ENCODE measurements around the gene PLCL1. TPM values are rescaled to one million over a fixed set of nuclear protein-coding genes. Genes with fewer than 3 reads are reported as not detected.

PLCL1 gene
- total RNA-seq, 3 donors from 2014 or later (not counting 1 experiment from before 2014, with no cell fraction given): 0.86 to 2.8 (median 1.1) TPM

DNA sequence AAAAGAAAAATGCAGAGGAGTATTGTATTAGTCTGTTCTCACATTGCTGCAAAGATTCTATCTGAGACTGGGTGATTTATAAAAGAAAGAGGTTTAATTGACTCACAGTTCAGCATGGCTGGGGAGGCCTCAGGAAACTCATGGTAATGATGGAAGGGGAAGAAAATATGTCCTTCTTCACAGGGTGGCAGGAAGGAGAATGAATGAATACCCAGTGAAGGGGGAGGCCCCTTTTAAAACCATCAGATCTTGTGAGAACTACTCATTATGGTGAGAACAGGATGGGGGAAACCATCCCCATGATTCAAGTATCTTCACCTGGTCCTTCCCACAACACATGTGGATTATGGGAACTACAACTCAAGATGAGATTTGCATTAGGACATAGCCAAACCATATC, 9.1 kb upstream of the PLCL1 start:
- Mint-ChIP-seq H3K4me1 (no peaks in the 10 kb centered on the region), H3K9me3 (no peaks in the 10 kb centered on the region), H3K36me3 (no peaks in the 10 kb centered on the region), H3K4me3 (no peak overlapping the region), H3K27ac (no peak overlapping the region), H3K27me3 (ENCODE audit: low read depth in 2 of 2) (peaks cover 30 to 68% of the 10 kb centered on the region in 2 donors)
- Histone ChIP-seq H3K27me3 (ENCODE audit: control insufficient read depth, insufficient read depth, low read length) (peaks cover 7% of the 10 kb centered on the region), H3K4me3 (ENCODE audit: low read length) (no peak overlapping the region), H3K4me1 (ENCODE audit: control insufficient read depth, insufficient read depth, low read length) (no peaks in the 10 kb centered on the region), H3K27ac (ENCODE audit: low read length) (no peak overlapping the region), H3K36me3 (ENCODE audit: control insufficient read depth, insufficient read depth, low read length) (no peaks in the 10 kb centered on the region), H3K9me3 (ENCODE audit: control insufficient read depth, insufficient read depth, low read length) (no peaks in the 10 kb centered on the region)
- DNase-seq: no peak
- TF ChIP-seq, protein P1, sequence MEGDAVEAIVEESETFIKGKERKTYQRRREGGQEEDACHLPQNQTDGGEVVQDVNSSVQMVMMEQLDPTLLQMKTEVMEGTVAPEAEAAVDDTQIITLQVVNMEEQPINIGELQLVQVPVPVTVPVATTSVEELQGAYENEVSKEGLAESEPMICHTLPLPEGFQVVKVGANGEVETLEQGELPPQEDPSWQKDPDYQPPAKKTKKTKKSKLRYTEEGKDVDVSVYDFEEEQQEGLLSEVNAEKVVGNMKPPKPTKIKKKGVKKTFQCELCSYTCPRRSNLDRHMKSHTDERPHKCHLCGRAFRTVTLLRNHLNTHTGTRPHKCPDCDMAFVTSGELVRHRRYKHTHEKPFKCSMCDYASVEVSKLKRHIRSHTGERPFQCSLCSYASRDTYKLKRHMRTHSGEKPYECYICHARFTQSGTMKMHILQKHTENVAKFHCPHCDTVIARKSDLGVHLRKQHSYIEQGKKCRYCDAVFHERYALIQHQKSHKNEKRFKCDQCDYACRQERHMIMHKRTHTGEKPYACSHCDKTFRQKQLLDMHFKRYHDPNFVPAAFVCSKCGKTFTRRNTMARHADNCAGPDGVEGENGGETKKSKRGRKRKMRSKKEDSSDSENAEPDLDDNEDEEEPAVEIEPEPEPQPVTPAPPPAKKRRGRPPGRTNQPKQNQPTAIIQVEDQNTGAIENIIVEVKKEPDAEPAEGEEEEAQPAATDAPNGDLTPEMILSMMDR (IDR thresholded peaks at IDR 0.05): no peak
- intact Hi-C loops (cut with micrococcal nuclease): no loop called here
- no peak for ATAC-seq

DNA sequence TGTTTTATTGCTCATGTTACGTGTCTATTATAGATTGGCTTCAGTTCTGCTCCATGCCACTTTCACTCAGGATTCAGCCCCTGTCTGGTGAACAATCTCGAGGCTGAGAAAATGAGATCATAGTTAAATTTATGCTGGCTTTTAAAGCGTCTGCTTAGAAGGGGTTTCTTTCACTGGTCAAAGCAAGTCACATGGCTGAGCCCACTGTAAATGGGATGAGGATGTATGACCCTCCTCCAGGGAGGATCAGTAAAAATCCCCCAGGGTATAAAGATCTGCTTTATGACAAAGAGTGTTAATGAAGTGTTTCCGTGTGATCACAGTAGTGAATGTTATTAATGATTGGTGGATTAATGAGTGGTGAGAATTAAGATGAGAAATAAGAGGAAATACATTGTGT, 6.2 kb upstream of the PLCL1 start:
- H3K4me3 ChIP-seq (ENCODE audit: low read length): no peak overlapping the region
- no peak for ATAC-seq
- H3K4me1 Mint-ChIP-seq: no peaks in the 10 kb centered on the region
- H3K9me3 ChIP-seq (ENCODE audit: control insufficient read depth, insufficient read depth, low read length): no peaks in the 10 kb centered on the region
- intact Hi-C loops (cut with micrococcal nuclease): no loop called here
- H3K36me3 ChIP-seq (ENCODE audit: control insufficient read depth, insufficient read depth, low read length): no peaks in the 10 kb centered on the region
- no peaks in the 10 kb centered on the region for H3K9me3 Mint-ChIP-seq
- no peaks in the 10 kb centered on the region for H3K4me1 ChIP-seq (ENCODE audit: control insufficient read depth, insufficient read depth, low read length)
- peaks cover 11% of the 10 kb centered on the region for H3K27me3 ChIP-seq (ENCODE audit: control insufficient read depth, insufficient read depth, low read length)
- DNase-seq: no peak
- H3K36me3 Mint-ChIP-seq: no peaks in the 10 kb centered on the region
- 81% methylated on average over 4 of the region's 4 CpGs for WGBS (ENCODE audit: insufficient coverage)
- no peak overlapping the region for H3K27ac ChIP-seq (ENCODE audit: low read length)
- peaks cover 41 to 80% of the 10 kb centered on the region in 2 donors for H3K27me3 Mint-ChIP-seq (ENCODE audit: low read depth in 2 of 2)
- no peak overlapping the region for H3K4me3 Mint-ChIP-seq
- H3K27ac Mint-ChIP-seq: no peak overlapping the region
- TF ChIP-seq, protein P1 (IDR thresholded peaks at IDR 0.05): no peak

DNA sequence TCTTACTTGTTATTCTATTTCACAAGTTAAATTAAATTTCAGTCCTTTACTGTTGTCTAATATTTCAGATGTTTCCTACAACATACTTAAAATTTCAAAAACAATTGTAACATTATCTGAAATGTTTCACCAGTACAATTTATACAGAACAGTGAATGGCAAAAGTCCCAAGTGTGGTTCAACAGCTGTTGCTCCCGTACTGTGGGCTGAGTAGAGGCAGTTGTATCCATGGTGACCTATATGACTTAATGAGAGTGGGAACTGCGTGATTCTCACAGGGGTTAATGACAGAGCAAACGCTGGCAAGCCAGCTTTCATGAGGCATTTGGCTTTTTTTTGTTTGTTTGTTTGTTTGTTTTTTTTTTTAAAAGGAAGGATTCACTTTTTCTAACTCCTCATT, 5.3 kb upstream of the PLCL1 start:
- TF ChIP-seq, protein P1 (IDR thresholded peaks at IDR 0.05): no peak
- H3K27ac ChIP-seq (ENCODE audit: low read length): no peak overlapping the region
- peaks cover 2% of the 10 kb centered on the region for H3K4me1 ChIP-seq (ENCODE audit: control insufficient read depth, insufficient read depth, low read length)
- H3K36me3 ChIP-seq (ENCODE audit: control insufficient read depth, insufficient read depth, low read length): no peaks in the 10 kb centered on the region
- DNase-seq (no peak), ATAC-seq (no peak)
- H3K27ac Mint-ChIP-seq: no peak overlapping the region
- no peaks in the 10 kb centered on the region for H3K9me3 Mint-ChIP-seq
- no peak overlapping the region for H3K4me3 Mint-ChIP-seq
- WGBS (ENCODE audit: insufficient coverage): 66% methylated on average over 3 of the region's 3 CpGs
- intact Hi-C loops (cut with micrococcal nuclease): no loop called here
- H3K4me1 Mint-ChIP-seq: peaks cover 5% of the 10 kb centered on the region in 2 donors
- H3K36me3 Mint-ChIP-seq: no peaks in the 10 kb centered on the region
- H3K4me3 ChIP-seq (ENCODE audit: low read length): no peak overlapping the region
- H3K9me3 ChIP-seq (ENCODE audit: control insufficient read depth, insufficient read depth, low read length): no peaks in the 10 kb centered on the region
- H3K27me3 Mint-ChIP-seq (ENCODE audit: low read depth in 2 of 2): peaks cover 40 to 76% of the 10 kb centered on the region in 2 donors
- peaks cover 10% of the 10 kb centered on the region for H3K27me3 ChIP-seq (ENCODE audit: control insufficient read depth, insufficient read depth, low read length)

DNA sequence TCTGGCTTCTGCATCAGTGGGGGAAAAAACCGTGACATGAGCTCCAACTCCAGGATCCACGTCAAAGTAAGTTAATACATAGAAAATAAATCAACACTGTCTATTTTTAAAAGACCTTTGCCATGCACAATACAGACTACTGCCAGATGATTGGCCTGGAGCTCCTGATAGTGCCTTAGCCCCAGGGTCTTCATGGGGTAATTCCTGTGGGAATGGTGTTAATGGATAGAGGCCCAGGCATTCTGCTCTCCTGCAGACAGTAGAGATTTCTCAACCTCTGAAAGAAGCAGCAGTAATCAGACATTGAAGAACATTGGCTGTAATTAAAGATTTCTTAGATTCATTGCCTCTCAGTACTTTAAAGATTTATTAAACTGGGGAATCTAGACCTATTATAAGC, 4.3 kb upstream of the PLCL1 start:
- Mint-ChIP-seq H3K36me3 (no peaks in the 10 kb centered on the region), H3K9me3 (no peaks in the 10 kb centered on the region), H3K4me3 (no peak overlapping the region), H3K4me1 (peaks cover 9 to 13% of the 10 kb centered on the region in 2 donors), H3K27ac (no peak overlapping the region), H3K27me3 (ENCODE audit: low read depth in 2 of 2) (peaks cover 43 to 72% of the 10 kb centered on the region in 2 donors)
- Histone ChIP-seq H3K27ac (ENCODE audit: low read length) (no peak overlapping the region), H3K27me3 (ENCODE audit: control insufficient read depth, insufficient read depth, low read length) (peaks cover 10% of the 10 kb centered on the region), H3K9me3 (ENCODE audit: control insufficient read depth, insufficient read depth, low read length) (no peaks in the 10 kb centered on the region), H3K4me1 (ENCODE audit: control insufficient read depth, insufficient read depth, low read length) (peaks cover 5% of the 10 kb centered on the region), H3K4me3 (ENCODE audit: low read length) (no peak overlapping the region), H3K36me3 (ENCODE audit: control insufficient read depth, insufficient read depth, low read length) (no peaks in the 10 kb centered on the region)
- TF ChIP-seq, protein P1 (IDR thresholded peaks at IDR 0.05): no peak
- intact Hi-C loops (cut with micrococcal nuclease): no loop called here
- ATAC-seq (no peak), DNase-seq (no peak)
- 94% methylated on average over 2 of the region's 2 CpGs for WGBS (ENCODE audit: insufficient coverage)
